Measurements from ENCODE around the gene CBL.

DNA sequence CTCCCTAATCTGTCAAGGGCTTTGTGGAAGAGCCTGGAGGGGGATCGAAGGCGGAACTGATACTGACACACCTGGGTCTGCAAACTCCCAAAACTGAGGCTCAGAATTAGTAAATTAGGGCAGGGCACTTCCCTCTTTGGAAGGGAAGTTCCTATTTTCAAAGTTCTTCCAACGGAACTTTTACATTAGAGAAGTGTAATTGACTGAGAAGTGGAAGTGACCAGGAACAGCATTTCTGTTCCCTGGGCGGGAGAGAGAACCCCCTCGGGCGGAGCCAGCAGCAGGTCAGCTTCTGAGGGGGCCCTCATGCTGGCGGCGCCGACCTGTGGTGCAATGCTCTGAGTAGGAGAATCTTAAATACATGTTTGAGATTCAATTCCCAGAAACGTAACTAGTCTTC lies 1.1 kb upstream of the CBL start:
- TF ChIP-seq, protein P1, sequence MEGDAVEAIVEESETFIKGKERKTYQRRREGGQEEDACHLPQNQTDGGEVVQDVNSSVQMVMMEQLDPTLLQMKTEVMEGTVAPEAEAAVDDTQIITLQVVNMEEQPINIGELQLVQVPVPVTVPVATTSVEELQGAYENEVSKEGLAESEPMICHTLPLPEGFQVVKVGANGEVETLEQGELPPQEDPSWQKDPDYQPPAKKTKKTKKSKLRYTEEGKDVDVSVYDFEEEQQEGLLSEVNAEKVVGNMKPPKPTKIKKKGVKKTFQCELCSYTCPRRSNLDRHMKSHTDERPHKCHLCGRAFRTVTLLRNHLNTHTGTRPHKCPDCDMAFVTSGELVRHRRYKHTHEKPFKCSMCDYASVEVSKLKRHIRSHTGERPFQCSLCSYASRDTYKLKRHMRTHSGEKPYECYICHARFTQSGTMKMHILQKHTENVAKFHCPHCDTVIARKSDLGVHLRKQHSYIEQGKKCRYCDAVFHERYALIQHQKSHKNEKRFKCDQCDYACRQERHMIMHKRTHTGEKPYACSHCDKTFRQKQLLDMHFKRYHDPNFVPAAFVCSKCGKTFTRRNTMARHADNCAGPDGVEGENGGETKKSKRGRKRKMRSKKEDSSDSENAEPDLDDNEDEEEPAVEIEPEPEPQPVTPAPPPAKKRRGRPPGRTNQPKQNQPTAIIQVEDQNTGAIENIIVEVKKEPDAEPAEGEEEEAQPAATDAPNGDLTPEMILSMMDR (IDR thresholded peaks at IDR 0.05), result no peak
- no peak for TF ChIP-seq POLR2A (IDR thresholded peaks at IDR 0.05)
